Sigmoid colon (tissue), 7 donors: ENCODE measurements around the gene C19orf67. TPM values are rescaled to one million over a fixed set of nuclear protein-coding genes. Genes with fewer than 3 reads are reported as not detected.

Source experiments
- DNase-seq: peaks from one replicate; pipeline ENCODE4 v3.0.0-alpha.2; 2019
- H3K27ac ChIP-seq, 4 donors: fragments of 200-600 bp; sonication (generic); one replicate each; pipeline ENCODE4 v1.5.1; 2016 to 2019; ENCODE audit warnings: mild to moderate bottlenecking in 1 of 4
- H3K27me3 ChIP-seq, 3 donors: fragments of 200-600 bp; sonication (generic); one replicate each; pipeline ENCODE4 v1.5.1; 2019; ENCODE audit warnings: mild to moderate bottlenecking in 1 of 3
- H3K36me3 ChIP-seq, 4 donors: fragments of 200-600 bp; sonication (generic); one replicate each; pipeline ENCODE4 v1.5.1; 2016 to 2019
- H3K4me1 ChIP-seq, 4 donors: fragments of 200-600 bp; sonication (generic); one replicate each; pipeline ENCODE4 v1.5.1; 2017 to 2019
- H3K4me3 ChIP-seq, 4 donors: fragments of 200-600 bp; sonication (generic); one replicate each; pipeline ENCODE4 v1.5.1; 2017 to 2019; ENCODE audit warnings: mild to moderate bottlenecking in 2 of 4, moderate library complexity in 1 of 4
- H3K9me3 ChIP-seq, 4 donors: fragments of 200-600 bp in 3 of 4; sonication (generic) in 3 of 4; one replicate each; pipeline versions ENCODE4 v1.5.1 to v1.6.1; 2013 to 2019
- EP300 ChIP-seq, 4 donors: sonication (generic); formaldehyde crosslinking; IDR thresholded peaks; one replicate each; pipeline ENCODE4 v1.6.1; 2017; ENCODE audit warnings: antibody characterized with exemption in 4 of 4
- WGBS, 2 donors: extraction: QIAGEN DNeasy Blood & Tissue Kit; methylation state at CpG; one replicate each; pipeline ENCODE4 v1.1.7; 2013; 5-methylcytosine and 5-hydroxymethylcytosine counted together
- intact Hi-C: fragments of 100-400 bp; cut with DNase I; formaldehyde crosslinking; loops from one replicate; pipeline ENCODE4 v1.15.1; 2023
- polyA plus RNA-seq, 3 donors: library from polyadenylated mRNA; stranded (reverse); fragments of 200-250 nt; gene quantifications; one replicate each; pipeline ENCODE4 v1.2.3, GENCODE V29; 2013
- total RNA-seq, 4 donors: library from RNA; depleted of rRNA; stranded (reverse); fragments of >200 nt; gene quantifications; one replicate each; pipeline ENCODE4 v1.1.0, GENCODE V29; 2016
- TF ChIP-seq, protein P1 (sequence below), 4 experiments: fragments of 450-650 bp in 3 of 4; fragments of 200-600 bp in 1 of 4; IDR thresholded peaks; one replicate each; pipeline ENCODE4 v1.5.1; 2016 to 2019; ENCODE audit warnings: antibody characterized with exemption in 4 of 4, mild to moderate bottlenecking in 3 of 4, moderate library complexity in 2 of 4
- donor health status: healthy with polysubstance abuse.
- donor health status: Bipolar disorder and iron deficiency.
- donor health status: healthy.

Gene C19orf67
- total and polyA plus RNA-seq, 7 donors, result 0.06 TPM; not detected in 6

DNA sequence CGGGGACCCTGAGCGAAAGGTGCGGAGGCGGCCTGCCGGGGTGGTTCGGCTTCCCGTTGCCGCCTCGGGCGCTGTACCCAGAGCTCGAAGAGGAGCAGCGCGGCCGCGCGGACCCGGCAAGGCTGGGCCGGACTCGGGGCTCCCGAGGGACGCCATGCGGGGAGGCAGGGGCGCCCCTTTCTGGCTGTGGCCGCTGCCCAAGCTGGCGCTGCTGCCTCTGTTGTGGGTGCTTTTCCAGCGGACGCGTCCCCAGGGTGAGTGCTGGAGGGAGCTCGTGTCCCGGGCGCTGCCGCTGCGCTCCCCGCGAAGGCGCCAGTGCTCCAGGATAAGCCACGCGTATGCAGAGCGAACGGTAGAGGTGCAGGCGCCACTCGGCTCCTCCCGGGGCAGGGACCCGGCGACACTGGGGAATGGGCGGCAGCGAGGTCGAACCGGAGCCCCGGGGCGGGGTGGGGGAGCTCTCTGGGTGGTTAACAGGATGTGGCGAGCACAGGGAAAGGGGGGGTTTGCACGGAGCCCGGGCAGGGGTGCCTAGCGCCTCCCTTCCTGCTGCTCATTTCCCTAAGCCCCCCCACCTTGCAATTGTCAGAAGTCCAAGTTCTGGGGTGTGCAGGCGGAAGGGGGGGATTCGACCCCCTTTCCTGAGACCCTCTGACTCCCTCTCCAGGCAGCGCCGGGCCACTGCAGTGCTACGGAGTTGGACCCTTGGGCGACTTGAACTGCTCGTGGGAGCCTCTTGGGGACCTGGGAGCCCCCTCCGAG is 53.7 kb downstream of the C19orf67 start, which contains the start of gene IL27RA:
Gene IL27RA (plus strand): TSS at position 44 of the 762 bp plus-strand sequence. CDS start 111 bp downstream, at position 155.
- no peak for TF ChIP-seq EP300 (IDR thresholded peaks at IDR 0.05)
- TF ChIP-seq, protein P1, sequence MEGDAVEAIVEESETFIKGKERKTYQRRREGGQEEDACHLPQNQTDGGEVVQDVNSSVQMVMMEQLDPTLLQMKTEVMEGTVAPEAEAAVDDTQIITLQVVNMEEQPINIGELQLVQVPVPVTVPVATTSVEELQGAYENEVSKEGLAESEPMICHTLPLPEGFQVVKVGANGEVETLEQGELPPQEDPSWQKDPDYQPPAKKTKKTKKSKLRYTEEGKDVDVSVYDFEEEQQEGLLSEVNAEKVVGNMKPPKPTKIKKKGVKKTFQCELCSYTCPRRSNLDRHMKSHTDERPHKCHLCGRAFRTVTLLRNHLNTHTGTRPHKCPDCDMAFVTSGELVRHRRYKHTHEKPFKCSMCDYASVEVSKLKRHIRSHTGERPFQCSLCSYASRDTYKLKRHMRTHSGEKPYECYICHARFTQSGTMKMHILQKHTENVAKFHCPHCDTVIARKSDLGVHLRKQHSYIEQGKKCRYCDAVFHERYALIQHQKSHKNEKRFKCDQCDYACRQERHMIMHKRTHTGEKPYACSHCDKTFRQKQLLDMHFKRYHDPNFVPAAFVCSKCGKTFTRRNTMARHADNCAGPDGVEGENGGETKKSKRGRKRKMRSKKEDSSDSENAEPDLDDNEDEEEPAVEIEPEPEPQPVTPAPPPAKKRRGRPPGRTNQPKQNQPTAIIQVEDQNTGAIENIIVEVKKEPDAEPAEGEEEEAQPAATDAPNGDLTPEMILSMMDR (IDR thresholded peaks at IDR 0.05), result peak in 3 of 4 experiments; percentile 33 to 42 (median 38)
- 0 to 1% methylated on average over 63 of the region's 63 CpGs for WGBS, 2 donors
- intact Hi-C loops, result no loop called here
- Histone ChIP-seq H3K27ac (peak within 1 kb of the TSS; percentile 36 to 63 (median 48)), H3K9me3 (no peaks in the 10 kb centered on the region), H3K27me3 (peaks cover 0 to 34% (median 14%) of the 10 kb centered on the region in 3 donors), H3K4me3 (peak within 1 kb of the TSS; percentile 38 to 60 (median 50)), H3K36me3 (no peaks in the 10 kb centered on the region), H3K4me1 (peaks cover 0 to 14% (median 12%) of the 10 kb centered on the region in 4 donors)
- DNase-seq, result peak; percentile 69

Other genes starting within 250 kb of the C19orf67 start
- not detected for gene NANOS3, start 208.6 kb downstream of the C19orf67 start, total RNA-seq
- under 1 TPM in 1 of 3 donors, not detected in 2; 0.16 TPM for gene NANOS3, start 208.6 kb downstream of the C19orf67 start, polyA plus RNA-seq
- 1 to 10 TPM in 3 of 4 donors, under 1 TPM in 1; 0.99 to 3.6 (median 1.3) TPM for gene BRME1, start 179.7 kb downstream of the C19orf67 start, total RNA-seq
- 1 to 10 TPM; 1.8 to 9.0 (median 3.2) TPM for gene BRME1, start 179.7 kb downstream of the C19orf67 start, polyA plus RNA-seq
- gene CC2D1A, start 179.6 kb downstream of the C19orf67 start, total RNA-seq, result 10 to 100 TPM; 15.0 to 33.5 (median 21.4) TPM
- 10 to 100 TPM; 38.4 to 88.2 (median 65.7) TPM for gene CC2D1A, start 179.6 kb downstream of the C19orf67 start, polyA plus RNA-seq
- not detected for gene PODNL1, start 147.4 kb downstream of the C19orf67 start, total RNA-seq
- 1 to 10 TPM; 2.5 to 5.4 (median 2.9) TPM for gene PODNL1, start 147.4 kb downstream of the C19orf67 start, polyA plus RNA-seq
- gene DCAF15, start 133.3 kb downstream of the C19orf67 start, total RNA-seq, result 10 to 100 TPM in 3 of 4 donors, 1 to 10 TPM in 1; 7.9 to 14.6 (median 12.1) TPM
- gene DCAF15, start 133.3 kb downstream of the C19orf67 start, polyA plus RNA-seq, result 10 to 100 TPM; 10.2 to 46.2 (median 11.3) TPM
- gene RFX1, start 79.5 kb downstream of the C19orf67 start, total RNA-seq, result 1 to 10 TPM; 1.6 to 5.0 (median 1.9) TPM
- gene RFX1, start 79.5 kb downstream of the C19orf67 start, polyA plus RNA-seq, result 1 to 10 TPM; 2.1 to 7.9 (median 3.0) TPM
- gene RLN3, start 57.6 kb downstream of the C19orf67 start, total RNA-seq, result 1 to 10 TPM in 1 of 4 donors, not detected in 3; 1.1 TPM
- gene RLN3, start 57.6 kb downstream of the C19orf67 start, polyA plus RNA-seq, result not detected
- 1 to 10 TPM; 1.4 to 2.5 (median 1.5) TPM for gene IL27RA, start 54.0 kb downstream of the C19orf67 start, total RNA-seq
- 10 to 100 TPM in 1 of 3 donors, 1 to 10 TPM in 1, under 1 TPM in 1; 0.60 to 10.3 (median 1.6) TPM for gene IL27RA, start 54.0 kb downstream of the C19orf67 start, polyA plus RNA-seq
- under 1 TPM in 2 of 4 donors, not detected in 2; 0.41 to 0.66 TPM for gene PALM3, start 23.7 kb downstream of the C19orf67 start, total RNA-seq
- gene PALM3, start 23.7 kb downstream of the C19orf67 start, polyA plus RNA-seq, result 1 to 10 TPM in 1 of 3 donors, not detected in 2; 1.5 TPM
- gene MISP3, start 13.0 kb downstream of the C19orf67 start, total RNA-seq, result 1 to 10 TPM; 1.4 to 3.8 (median 1.7) TPM
- gene MISP3, start 13.0 kb downstream of the C19orf67 start, polyA plus RNA-seq, result 10 to 100 TPM; 22.7 to 26.4 (median 25.2) TPM
- 10 to 100 TPM in 3 of 4 donors, 1 to 10 TPM in 1; 8.7 to 28.2 (median 11.9) TPM for gene SAMD1, start 5.0 kb upstream of the C19orf67 start, total RNA-seq
- 10 to 100 TPM; 15.6 to 40.9 (median 22.4) TPM for gene SAMD1, start 5.0 kb upstream of the C19orf67 start, polyA plus RNA-seq
- 10 to 100 TPM; 33.6 to 36.6 (median 35.2) TPM for gene PRKACA, start 32.0 kb upstream of the C19orf67 start, total RNA-seq
- 10 to 100 TPM; 43.2 to 59.1 (median 51.3) TPM for gene PRKACA, start 32.0 kb upstream of the C19orf67 start, polyA plus RNA-seq
- gene ASF1B, start 50.8 kb upstream of the C19orf67 start, total RNA-seq, result 1 to 10 TPM in 3 of 4 donors, not detected in 1; 1.1 to 2.0 (median 1.4) TPM
- gene ASF1B, start 50.8 kb upstream of the C19orf67 start, polyA plus RNA-seq, result 10 to 100 TPM in 2 of 3 donors, 1 to 10 TPM in 1; 3.6 to 26.9 (median 13.6) TPM
- gene ADGRL1, start 120.4 kb upstream of the C19orf67 start, total RNA-seq, result 10 to 100 TPM; 11.1 to 37.5 (median 19.1) TPM
- gene ADGRL1, start 120.4 kb upstream of the C19orf67 start, polyA plus RNA-seq, result 10 to 100 TPM in 1 of 3 donors, 1 to 10 TPM in 2; 3.0 to 28.8 (median 4.6) TPM